H1 (cell line): Measurements from ENCODE around the gene ZCWPW2. TPM values are rescaled to one million over a fixed set of nuclear protein-coding genes. Genes with fewer than 3 reads are reported as not detected.

Experiments
- CBX5 ChIP-seq: fragments of 300-800, 300-1000 bp; sonication (generic); IDR thresholded peaks from 2 replicates; pipeline ENCODE4 v1.7.1; 2016; ENCODE audit warnings: antibody characterized with exemption, low read length, low read depth
- SIN3A ChIP-seq, 2 experiments: IDR thresholded peaks in 1 of 2; conservative IDR thresholded peaks in 1 of 2; 2 replicates each; pipeline ENCODE4 v1.6.1; 2011 to 2012; ENCODE audit warnings: low read length in 2 of 2, improper control_type of control experiment in 1 of 2, low read depth in 1 of 2, mild to moderate bottlenecking in 1 of 2
- polyA plus RNA-seq, 7 experiments: library from polyadenylated mRNA; depleted of rRNA in 3 of 7; stranded (reverse) in 5 of 7; unstranded in 2 of 7; fragments of >200 nt in 5 of 7; fragments of 200-250 nt in 2 of 7; gene quantifications; 1 replicate in 5 of 7; 2 replicates in 1 of 7; 4 replicates in 1 of 7; pipeline versions ENCODE4 v1.2.1 to v1.2.3, GENCODE V29; 2011 to 2013; ENCODE audit warnings: missing spikeins in 2 of 7, mixed read lengths in 2 of 7
- total RNA-seq: library from RNA; stranded (reverse); fragmentation: NEBNext Ultra II Directional; extraction: Animal tissue kit (Norgen Biotek cat#: 25700); gene quantifications from 2 replicates; pipeline ENCODE4 v1.2.1, GENCODE V29; 2021
- TF ChIP-seq, protein P1 (sequence below): IDR thresholded peaks from 2 replicates; pipeline ENCODE4 v1.6.1; 2012; ENCODE audit warnings: inconsistent platforms

ZCWPW2 gene
- total and polyA plus RNA-seq, 2 of the 8 experiments (the other 6 are each of a cell fraction or from before 2014, with no cell fraction given) = 0.11 to 0.39 TPM

DNA sequence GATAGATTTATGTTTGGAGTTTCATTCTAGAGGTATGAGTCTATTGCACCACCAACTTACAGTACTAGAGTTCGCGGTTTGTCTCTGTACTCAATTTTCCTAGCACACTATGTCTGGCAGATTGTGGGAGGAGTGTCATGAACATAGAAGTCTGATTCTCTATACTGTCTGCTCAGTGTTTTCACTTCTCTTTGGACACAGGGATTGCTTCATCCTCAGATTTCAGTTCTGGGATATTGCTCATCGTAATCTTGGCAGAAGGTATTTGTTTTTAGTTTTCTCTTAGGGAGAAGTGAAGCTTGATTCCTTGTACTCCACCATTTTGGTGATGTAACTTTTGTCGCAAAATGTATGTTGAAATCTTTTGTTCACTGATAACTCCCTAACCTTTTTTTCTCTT lies 27.9 kb downstream of the ZCWPW2 start (continued):
- TF ChIP-seq, protein P1, sequence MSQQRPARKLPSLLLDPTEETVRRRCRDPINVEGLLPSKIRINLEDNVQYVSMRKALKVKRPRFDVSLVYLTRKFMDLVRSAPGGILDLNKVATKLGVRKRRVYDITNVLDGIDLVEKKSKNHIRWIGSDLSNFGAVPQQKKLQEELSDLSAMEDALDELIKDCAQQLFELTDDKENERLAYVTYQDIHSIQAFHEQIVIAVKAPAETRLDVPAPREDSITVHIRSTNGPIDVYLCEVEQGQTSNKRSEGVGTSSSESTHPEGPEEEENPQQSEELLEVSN = no peak
- TF ChIP-seq SIN3A (conservative IDR thresholded peaks at IDR 0.05 in 1 of 2, IDR thresholded peaks at IDR 0.05 in 1 of 2; ENCODE audit: low read depth in 1 of 2, low read length in 2 of 2) = no peak
- TF ChIP-seq CBX5 = no peak
